ENCODE data around the gene GPR162. TPM values are rescaled to one million over a fixed set of nuclear protein-coding genes. Genes with fewer than 3 reads are reported as not detected.

The GPR162 gene
- total RNA-seq, 1 donor from 2014 or later = not detected

DNA sequence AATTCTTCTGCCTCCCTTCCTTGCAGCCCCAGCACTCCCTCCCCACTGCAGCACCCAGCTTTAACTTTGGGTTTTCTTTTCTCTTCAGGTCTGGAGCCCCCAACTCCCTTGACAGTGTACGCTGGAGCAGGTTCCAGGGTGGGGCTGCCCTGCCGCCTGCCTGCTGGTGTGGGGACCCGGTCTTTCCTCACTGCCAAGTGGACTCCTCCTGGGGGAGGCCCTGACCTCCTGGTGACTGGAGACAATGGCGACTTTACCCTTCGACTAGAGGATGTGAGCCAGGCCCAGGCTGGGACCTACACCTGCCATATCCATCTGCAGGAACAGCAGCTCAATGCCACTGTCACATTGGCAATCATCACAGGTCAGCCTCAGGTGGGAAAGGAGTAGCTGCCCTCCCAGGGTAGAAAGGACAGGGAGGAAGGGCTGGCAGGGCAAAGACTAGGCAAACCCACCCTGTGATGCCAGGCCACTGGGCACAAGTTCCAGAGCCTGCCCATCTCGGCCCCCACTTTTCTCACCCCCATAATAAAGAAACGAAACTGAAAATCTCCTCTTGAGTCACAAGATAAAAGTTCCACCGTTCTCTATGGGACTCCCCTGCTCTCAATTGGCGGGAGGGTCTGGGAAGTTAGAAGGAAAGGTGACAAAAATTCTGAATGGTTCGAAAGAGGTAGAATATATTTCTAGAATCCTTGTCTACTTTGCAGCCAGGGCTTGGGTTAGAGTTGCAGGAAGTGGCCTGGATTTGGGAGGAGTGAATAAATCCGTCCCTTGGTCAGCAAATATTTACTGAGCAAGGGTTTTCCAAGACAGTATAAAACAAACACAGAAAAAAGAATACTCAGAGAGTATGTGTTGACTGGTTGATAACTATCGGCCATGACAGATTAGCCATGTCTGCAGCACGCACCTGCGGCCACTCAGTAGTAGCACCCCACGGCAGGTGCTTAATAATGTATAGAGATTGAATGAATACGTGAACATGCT, 46.1 kb upstream of the GPR162 start:
- peaks cover under 1% of the 10 kb centered on the region for H3K36me3 ChIP-seq (ENCODE audit: control insufficient read depth, insufficient read depth, low read length)
- TF ChIP-seq, protein P1, sequence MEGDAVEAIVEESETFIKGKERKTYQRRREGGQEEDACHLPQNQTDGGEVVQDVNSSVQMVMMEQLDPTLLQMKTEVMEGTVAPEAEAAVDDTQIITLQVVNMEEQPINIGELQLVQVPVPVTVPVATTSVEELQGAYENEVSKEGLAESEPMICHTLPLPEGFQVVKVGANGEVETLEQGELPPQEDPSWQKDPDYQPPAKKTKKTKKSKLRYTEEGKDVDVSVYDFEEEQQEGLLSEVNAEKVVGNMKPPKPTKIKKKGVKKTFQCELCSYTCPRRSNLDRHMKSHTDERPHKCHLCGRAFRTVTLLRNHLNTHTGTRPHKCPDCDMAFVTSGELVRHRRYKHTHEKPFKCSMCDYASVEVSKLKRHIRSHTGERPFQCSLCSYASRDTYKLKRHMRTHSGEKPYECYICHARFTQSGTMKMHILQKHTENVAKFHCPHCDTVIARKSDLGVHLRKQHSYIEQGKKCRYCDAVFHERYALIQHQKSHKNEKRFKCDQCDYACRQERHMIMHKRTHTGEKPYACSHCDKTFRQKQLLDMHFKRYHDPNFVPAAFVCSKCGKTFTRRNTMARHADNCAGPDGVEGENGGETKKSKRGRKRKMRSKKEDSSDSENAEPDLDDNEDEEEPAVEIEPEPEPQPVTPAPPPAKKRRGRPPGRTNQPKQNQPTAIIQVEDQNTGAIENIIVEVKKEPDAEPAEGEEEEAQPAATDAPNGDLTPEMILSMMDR (IDR thresholded peaks at IDR 0.05; ENCODE audit: insufficient read depth, low read length, severe bottlenecking) = no peak
- no peak for DNase-seq (ENCODE audit: low read depth)
- no peak for FAIRE-seq
- H3K4me3 ChIP-seq (ENCODE audit: low read depth, low read length) = no peak overlapping the region
- H3K27me3 ChIP-seq (ENCODE audit: control insufficient read depth, insufficient read depth, low read length) = no peaks in the 10 kb centered on the region

DNA sequence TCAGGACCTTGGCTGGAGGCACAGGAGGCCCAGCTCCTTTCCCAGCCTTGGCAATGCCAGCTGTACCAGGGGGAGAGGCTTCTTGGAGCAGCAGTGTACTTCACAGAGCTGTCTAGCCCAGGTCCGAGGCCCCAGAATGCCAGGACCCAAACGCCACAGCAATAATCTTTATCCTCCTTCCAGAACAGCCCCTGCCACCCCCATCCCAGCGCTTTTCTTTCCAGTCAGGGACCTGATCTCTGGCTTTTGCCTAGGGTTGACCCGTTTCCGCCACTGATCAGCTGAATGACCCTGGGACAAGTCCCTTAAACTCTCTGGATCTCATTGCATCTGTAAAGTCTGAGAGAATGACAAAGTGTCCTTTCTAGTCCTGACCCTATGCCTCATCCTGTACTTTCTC, 44.2 kb upstream of the GPR162 start:
- TF ChIP-seq, protein P1 (IDR thresholded peaks at IDR 0.05; ENCODE audit: insufficient read depth, low read length, severe bottlenecking) = no peak
- Histone ChIP-seq H3K36me3 (ENCODE audit: control insufficient read depth, insufficient read depth, low read length) (no peaks in the 10 kb centered on the region), H3K27me3 (ENCODE audit: control insufficient read depth, insufficient read depth, low read length) (no peaks in the 10 kb centered on the region), H3K4me3 (ENCODE audit: low read depth, low read length) (no peak overlapping the region)
- no peak for FAIRE-seq
- no peak for DNase-seq (ENCODE audit: low read depth)

DNA sequence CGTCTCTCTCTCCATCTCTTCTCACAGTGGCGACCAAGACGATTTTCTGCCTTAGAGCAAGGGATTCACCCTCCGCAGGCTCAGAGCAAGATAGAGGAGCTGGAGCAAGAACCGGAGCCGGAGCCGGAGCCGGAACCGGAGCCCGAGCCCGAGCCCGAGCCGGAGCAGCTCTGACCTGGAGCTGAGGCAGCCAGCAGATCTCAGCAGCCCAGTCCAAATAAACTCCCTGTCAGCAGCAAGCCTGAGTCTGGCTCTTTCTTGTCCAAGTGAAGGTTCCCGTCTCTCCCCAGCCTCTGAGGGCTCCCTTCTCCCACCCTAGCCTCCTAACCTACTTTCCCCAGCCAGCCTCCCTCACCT, 43.4 kb upstream of the GPR162 start:
- no peaks in the 10 kb centered on the region for H3K36me3 ChIP-seq (ENCODE audit: control insufficient read depth, insufficient read depth, low read length)
- DNase-seq (ENCODE audit: low read depth) = no peak
- no peaks in the 10 kb centered on the region for H3K27me3 ChIP-seq (ENCODE audit: control insufficient read depth, insufficient read depth, low read length)
- TF ChIP-seq, protein P1 (IDR thresholded peaks at IDR 0.05; ENCODE audit: insufficient read depth, low read length, severe bottlenecking) = no peak
- H3K4me3 ChIP-seq (ENCODE audit: low read depth, low read length) = no peak overlapping the region
- FAIRE-seq = no peak

DNA sequence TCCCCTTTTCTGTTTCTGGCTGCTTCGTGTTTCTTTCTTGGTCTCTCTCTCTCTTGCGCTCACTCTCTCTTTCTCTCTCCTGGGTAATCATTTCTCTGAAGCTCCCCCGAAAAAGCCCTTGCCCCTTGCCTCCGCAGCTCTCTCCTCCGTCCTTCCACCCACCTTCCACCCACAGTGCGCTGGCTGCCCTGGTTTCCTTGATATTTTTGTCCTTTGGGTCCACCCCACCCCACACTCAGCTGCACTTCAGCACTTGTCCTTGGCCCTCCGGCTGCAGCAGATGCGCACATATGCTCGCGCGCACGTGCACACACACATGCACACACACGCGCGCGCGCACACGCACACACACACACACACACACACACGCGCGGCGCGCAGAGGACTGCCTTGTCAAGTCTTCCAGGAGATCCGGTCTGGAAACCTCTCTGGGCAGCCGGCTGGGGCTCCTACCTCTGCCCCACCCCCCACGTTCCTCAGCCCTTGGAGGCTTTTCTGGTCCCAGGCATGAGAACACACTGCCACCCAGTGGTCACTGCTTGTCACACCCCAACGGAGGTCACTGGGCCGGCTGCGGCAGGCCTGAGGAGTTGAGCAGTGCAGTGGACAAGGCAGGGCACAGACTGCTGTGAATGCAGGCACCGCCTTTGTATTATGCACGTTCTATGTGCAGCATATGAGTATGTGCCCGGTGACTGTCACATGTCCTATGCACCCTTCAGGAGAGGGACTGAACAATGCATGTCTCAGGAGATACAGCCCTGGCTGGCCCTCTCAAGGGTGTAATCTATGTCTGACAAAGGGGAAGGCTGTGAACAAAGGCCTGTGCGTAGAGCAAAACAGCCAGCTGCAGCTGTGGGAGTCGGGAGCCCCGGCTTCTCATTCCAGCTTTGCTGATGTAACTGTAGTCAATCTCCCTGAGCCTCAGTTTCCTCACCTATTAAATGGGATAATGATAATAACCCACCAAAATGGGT, 42.8 kb upstream of the GPR162 start:
- Histone ChIP-seq H3K27me3 (ENCODE audit: control insufficient read depth, insufficient read depth, low read length) (no peaks in the 10 kb centered on the region), H3K4me3 (ENCODE audit: low read depth, low read length) (peak overlapping the region; percentile 18), H3K36me3 (ENCODE audit: control insufficient read depth, insufficient read depth, low read length) (no peaks in the 10 kb centered on the region)
- no peak for FAIRE-seq
- TF ChIP-seq, protein P1 (IDR thresholded peaks at IDR 0.05; ENCODE audit: insufficient read depth, low read length, severe bottlenecking) = peak; percentile 94
- DNase-seq (ENCODE audit: low read depth) = peak; percentile 80

DNA sequence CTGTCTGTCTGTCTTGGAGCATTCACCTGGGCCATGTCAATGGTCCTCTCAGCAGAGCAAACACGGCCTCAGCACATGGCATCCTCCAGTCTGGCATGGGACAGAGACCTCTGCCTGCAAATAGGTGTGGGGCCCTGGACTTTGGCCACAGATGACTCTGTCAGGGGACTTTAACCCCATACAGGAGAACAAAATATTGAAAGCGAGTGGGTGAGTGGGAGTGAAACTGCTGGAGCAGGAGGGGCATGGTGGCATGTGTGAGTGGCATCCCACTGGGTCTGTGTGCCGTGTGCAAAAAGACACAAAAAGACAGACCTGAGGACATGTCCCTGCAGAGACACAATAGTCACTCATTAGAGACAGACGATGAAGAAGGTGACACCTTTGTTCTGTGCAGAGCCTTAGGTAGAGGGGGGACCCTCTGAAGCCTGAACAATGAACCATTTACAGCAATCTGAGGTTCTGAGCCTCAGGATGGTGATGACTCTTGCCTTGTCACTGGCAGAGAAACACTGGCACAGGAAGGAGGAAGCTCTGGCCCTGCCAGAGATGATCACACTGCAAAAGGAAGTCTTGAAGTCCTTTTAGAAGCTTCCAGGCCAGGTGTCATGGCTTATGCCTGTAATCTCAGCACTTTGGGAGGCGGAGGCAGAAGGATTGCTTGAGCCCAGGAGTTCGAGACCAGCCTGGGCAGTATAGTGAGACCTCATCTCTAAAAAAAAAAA, 41.8 kb upstream of the GPR162 start:
- FAIRE-seq = peak; percentile 86
- TF ChIP-seq, protein P1 (IDR thresholded peaks at IDR 0.05; ENCODE audit: insufficient read depth, low read length, severe bottlenecking) = no peak
- no peak overlapping the region for H3K4me3 ChIP-seq (ENCODE audit: low read depth, low read length)
- no peaks in the 10 kb centered on the region for H3K36me3 ChIP-seq (ENCODE audit: control insufficient read depth, insufficient read depth, low read length)
- H3K27me3 ChIP-seq (ENCODE audit: control insufficient read depth, insufficient read depth, low read length) = no peaks in the 10 kb centered on the region
- no peak for DNase-seq (ENCODE audit: low read depth)
